HCT116 (cell line): ENCODE measurements around the gene ABCC1. TPM values are rescaled to one million over a fixed set of nuclear protein-coding genes. Genes with fewer than 3 reads are reported as not detected.

Source experiments
- ATAC-seq: fragments of 200-7000 bp; cut with Tn5 transposase; 2 replicates; pipeline ENCODE4 v1.9.1; 2020; ENCODE audit warnings: mild to moderate bottlenecking, moderate library complexity
- BruUV-seq: library from RNA; stranded (reverse); fragments of 400-500 nt; replicated peaks from 2 replicates; lab custom pipeline; 2021; lab: Mats Ljungman, UMichigan
- CTCF ChIA-PET: fragments of 300-600 bp; sonication (Branson Sonifier 250); formaldehyde crosslinking; loops from one replicate; lab custom pipeline; 2021; ENCODE audit warnings: antibody characterized with exemption; lab: Charles Lee
- POLR2A ChIA-PET: fragments of 300-600, 350-600 bp; sonication (Branson Sonifier 250); formaldehyde crosslinking; loops from one replicate; lab custom pipeline; 2021; ENCODE audit warnings: antibody characterized with exemption; lab: Charles Lee
- RAD21 ChIA-PET, 2 experiments: fragments of 300-600 bp; sonication (Branson Sonifier 250); formaldehyde crosslinking; loops; one replicate each; lab custom pipeline; 2023; ENCODE audit warnings: low total read pairs in 2 of 2; ENCODE audit not compliant: uncharacterized antibody in 2 of 2, unreplicated experiment in 2 of 2, low non-redundant PET in 1 of 2; lab: Charles Lee
- DNase-seq: peaks from one replicate; pipeline ENCODE4 v3.0.0-alpha.2; 2010; ENCODE audit warnings: low read depth, low spot score
- H2AFZ ChIP-seq: fragments of 200-600 bp; shearing (Covaris generic), sonication (generic); 2 replicates; pipeline ENCODE4 v1.6.1; 2017; ENCODE audit warnings: low read depth, mixed run types, mixed read lengths, antibody characterized with exemption, low read length; ENCODE audit not compliant: poor library complexity, severe bottlenecking
- H3K27ac ChIP-seq: 2 replicates; pipeline ENCODE4 v1.5.1; 2012; ENCODE audit warnings: low read depth, low read length
- H3K27me3 ChIP-seq: fragments of 200-600 bp; sonication (generic); 2 replicates; pipeline ENCODE4 v1.6.1; 2016; ENCODE audit warnings: mixed run types, low read length, mixed read lengths; ENCODE audit not compliant: insufficient read depth
- H3K36me3 ChIP-seq, 2 experiments: fragments of 200-500 bp in 1 of 2; fragments of 200-600 bp in 1 of 2; sonication (Bioruptor generic) in 1 of 2; sonication (generic) in 1 of 2; 2 replicates each; pipeline versions ENCODE4 v1.5.1 to v1.6.1; 2014 to 2016; ENCODE audit warnings: low read length in 2 of 2, inconsistent platforms in 1 of 2, mixed read lengths in 1 of 2, mixed run types in 1 of 2; ENCODE audit not compliant: insufficient read depth in 2 of 2, control insufficient read depth in 1 of 2
- H3K4me1 ChIP-seq, 2 experiments: fragments of 200-600 bp in 1 of 2; sonication (generic) in 1 of 2; 2 replicates each; pipeline versions ENCODE4 v1.5.1 to v1.6.1; 2012 to 2017; ENCODE audit warnings: low read length in 2 of 2, inconsistent platforms in 1 of 2, mild to moderate bottlenecking in 1 of 2, mixed read lengths in 1 of 2, mixed run types in 1 of 2, moderate library complexity in 1 of 2; ENCODE audit not compliant: insufficient read depth in 2 of 2, control insufficient read depth in 1 of 2
- H3K4me2 ChIP-seq: fragments of 200-600 bp; sonication (generic); 2 replicates; pipeline ENCODE4 v1.6.1; 2017; ENCODE audit warnings: mixed run types, low read length, mixed read lengths
- H3K4me3 ChIP-seq, 2 experiments: fragments of 200-600 bp in 1 of 2; sonication (generic) in 1 of 2; replicated peaks in 1 of 2; 2 replicates each; pipeline ENCODE4 v1.5.1; 2011 to 2016; ENCODE audit warnings: low read length in 2 of 2, control low read depth in 1 of 2, low read depth in 1 of 2, mild to moderate bottlenecking in 1 of 2, mixed read lengths in 1 of 2, mixed run types in 1 of 2
- H3K79me2 ChIP-seq: fragments of 200-600 bp; sonication (generic); 2 replicates; pipeline ENCODE4 v1.6.1; 2017; ENCODE audit warnings: mild to moderate bottlenecking, mixed run types, low read length, moderate library complexity, mixed read lengths; ENCODE audit not compliant: insufficient read depth
- H3K9ac ChIP-seq: fragments of 200-600 bp; sonication (generic); 2 replicates; pipeline ENCODE4 v1.6.1; 2016; ENCODE audit warnings: low read length, mixed read lengths
- H3K9me2 ChIP-seq: fragments of 200-600 bp; sonication (generic), shearing (Covaris generic); 2 replicates; pipeline ENCODE4 v1.6.1; 2017; ENCODE audit warnings: mixed run types, mild to moderate bottlenecking, moderate library complexity; ENCODE audit not compliant: insufficient read depth
- H3K9me3 ChIP-seq, 2 experiments: fragments of 200-500 bp in 1 of 2; fragments of 200-600 bp in 1 of 2; sonication (Bioruptor generic) in 1 of 2; sonication (generic) in 1 of 2; 2 replicates each; pipeline ENCODE4 v1.6.1; 2014 to 2017; ENCODE audit warnings: low read length in 2 of 2, mixed read lengths in 2 of 2, inconsistent platforms in 1 of 2, low read depth in 1 of 2, mild to moderate bottlenecking in 1 of 2, mixed run types in 1 of 2, moderate library complexity in 1 of 2; ENCODE audit not compliant: control insufficient read depth in 1 of 2, insufficient read depth in 1 of 2
- H4K20me1 ChIP-seq: fragments of 200-600 bp; sonication (generic), shearing (Covaris generic); 2 replicates; pipeline ENCODE4 v1.6.1; 2017; ENCODE audit warnings: mixed run types, mild to moderate bottlenecking, moderate library complexity; ENCODE audit not compliant: insufficient read depth
- CBX3 ChIP-seq: IDR thresholded peaks from 2 replicates; pipeline ENCODE4 v1.6.1; 2012; ENCODE audit warnings: low read depth
- CEBPB ChIP-seq: IDR thresholded peaks from 2 replicates; pipeline ENCODE4 v1.6.1; 2012; ENCODE audit warnings: low read depth
- EGR1 ChIP-seq: IDR thresholded peaks from 2 replicates; pipeline ENCODE4 v1.6.1; 2012; ENCODE audit warnings: low read depth
- EZH2phosphoT487 ChIP-seq: fragments of 200-600 bp; IDR thresholded peaks from 2 replicates; pipeline ENCODE4 v1.6.1; 2018; ENCODE audit warnings: antibody characterized with exemption, borderline replicate concordance
- JUND ChIP-seq: IDR thresholded peaks from 2 replicates; pipeline ENCODE4 v1.6.1; 2012
- POLR2A ChIP-seq: IDR thresholded peaks from 2 replicates; pipeline ENCODE4 v1.7.0; 2011; ENCODE audit warnings: borderline replicate concordance; ENCODE audit not compliant: insufficient read depth, insufficient read length; ENCODE audit errors: extremely low read depth
- SIN3A ChIP-seq: IDR thresholded peaks from 2 replicates; pipeline ENCODE4 v1.6.1; 2012; ENCODE audit warnings: low read depth
- YY1 ChIP-seq: IDR thresholded peaks from 2 replicates; pipeline ENCODE4 v1.6.1; 2011; ENCODE audit warnings: low read length, low read depth, moderate library complexity, mild to moderate bottlenecking; ENCODE audit not compliant: insufficient replicate concordance; ENCODE audit errors: extremely low read depth
- intact Hi-C: fragments of 100-400 bp; cut with micrococcal nuclease; formaldehyde crosslinking; loops from 2 replicates; pipeline ENCODE4 v1.10.0; 2022
- total RNA-seq: library from RNA; stranded (reverse); gene quantifications from one replicate; pipeline ENCODE4 v1.2.1, GENCODE V29; 2021; ENCODE audit not compliant: unreplicated experiment
- TF ChIP-seq, protein P1 (sequence below), 3 experiments: fragments of 200-600 bp in 1 of 3; sonication (generic) in 1 of 3; IDR thresholded peaks in 2 of 3; conservative IDR thresholded peaks in 1 of 3; 2 replicates each; pipeline ENCODE4 v1.5.1; 2012 to 2017; ENCODE audit warnings: low read depth in 2 of 3, low read length in 2 of 3, antibody characterized with exemption in 1 of 3, borderline replicate concordance in 1 of 3, control low read depth in 1 of 3, mild to moderate bottlenecking in 1 of 3, mixed read lengths in 1 of 3, mixed run types in 1 of 3, moderate library complexity in 1 of 3; ENCODE audit not compliant: insufficient read depth in 1 of 3
- TF ChIP-seq, protein P2 (sequence below): IDR thresholded peaks from 2 replicates; pipeline ENCODE4 v1.6.1; 2011; ENCODE audit warnings: mild to moderate bottlenecking, low read length, moderate library complexity; ENCODE audit not compliant: insufficient replicate concordance; ENCODE audit errors: extremely low read depth

ABCC1 gene
- total RNA-seq, 1 experiment from 2014 or later = 61.9 TPM

DNA sequence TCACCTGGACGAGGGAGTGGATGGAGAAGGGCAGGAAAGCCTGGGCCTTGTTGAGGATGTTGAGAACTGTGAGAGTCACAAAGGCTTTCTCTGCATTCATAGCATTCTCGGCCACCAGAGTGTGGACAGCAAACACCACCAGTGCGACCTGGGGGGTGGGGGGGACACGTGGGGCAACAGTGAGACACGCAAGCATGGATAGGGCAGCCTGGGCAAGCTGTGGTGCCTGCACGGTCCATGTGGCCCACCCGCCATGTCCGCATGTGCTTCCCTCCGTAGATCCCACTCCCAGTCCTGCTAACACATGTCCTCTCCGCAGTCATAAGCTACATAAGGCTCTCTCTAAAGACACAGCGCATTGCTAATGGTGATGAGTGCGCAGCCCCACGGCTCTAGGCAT lies 239.4 kb downstream of the ABCC1 start:
- intact Hi-C loops = no loop called here

More for the DNA sequence above, 239.4 kb downstream of the ABCC1 start:
- ChIA-PET CTCF (no interaction called here), RAD21 (no interaction called here), POLR2A (no interaction called here)
- H3K27me3 ChIP-seq = no peaks in the 10 kb centered on the region
- H3K27ac ChIP-seq = no peak overlapping the region
- H3K9me3 ChIP-seq = no peaks in the 10 kb centered on the region
- H3K9me2 ChIP-seq = no peaks in the 10 kb centered on the region
- no peak for ATAC-seq
- H3K36me3 ChIP-seq = no peaks in the 10 kb centered on the region
- H3K4me2 ChIP-seq = no peak overlapping the region
- H4K20me1 ChIP-seq = no peaks in the 10 kb centered on the region
- H3K4me3 ChIP-seq = no peak overlapping the region
- H3K4me1 ChIP-seq = no peaks in the 10 kb centered on the region
- H2AFZ ChIP-seq = no peak overlapping the region
- H3K79me2 ChIP-seq = no peaks in the 10 kb centered on the region
- BruUV-seq = no TSS peak
- DNase-seq = no peak
- TF ChIP-seq, protein P1, sequence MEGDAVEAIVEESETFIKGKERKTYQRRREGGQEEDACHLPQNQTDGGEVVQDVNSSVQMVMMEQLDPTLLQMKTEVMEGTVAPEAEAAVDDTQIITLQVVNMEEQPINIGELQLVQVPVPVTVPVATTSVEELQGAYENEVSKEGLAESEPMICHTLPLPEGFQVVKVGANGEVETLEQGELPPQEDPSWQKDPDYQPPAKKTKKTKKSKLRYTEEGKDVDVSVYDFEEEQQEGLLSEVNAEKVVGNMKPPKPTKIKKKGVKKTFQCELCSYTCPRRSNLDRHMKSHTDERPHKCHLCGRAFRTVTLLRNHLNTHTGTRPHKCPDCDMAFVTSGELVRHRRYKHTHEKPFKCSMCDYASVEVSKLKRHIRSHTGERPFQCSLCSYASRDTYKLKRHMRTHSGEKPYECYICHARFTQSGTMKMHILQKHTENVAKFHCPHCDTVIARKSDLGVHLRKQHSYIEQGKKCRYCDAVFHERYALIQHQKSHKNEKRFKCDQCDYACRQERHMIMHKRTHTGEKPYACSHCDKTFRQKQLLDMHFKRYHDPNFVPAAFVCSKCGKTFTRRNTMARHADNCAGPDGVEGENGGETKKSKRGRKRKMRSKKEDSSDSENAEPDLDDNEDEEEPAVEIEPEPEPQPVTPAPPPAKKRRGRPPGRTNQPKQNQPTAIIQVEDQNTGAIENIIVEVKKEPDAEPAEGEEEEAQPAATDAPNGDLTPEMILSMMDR (IDR thresholded peaks at IDR 0.05 in 2 of 3, conservative IDR thresholded peaks at IDR 0.05 in 1 of 3; ENCODE audit: borderline replicate concordance in 1 of 3, insufficient read depth in 1 of 3, low read depth in 2 of 3, low read length in 2 of 3) = no peak
- TF ChIP-seq POLR2A (no peak), SIN3A (no peak), JUND (no peak), CBX3 (no peak), YY1 (no peak), EZH2phosphoT487 (no peak), EGR1 (no peak), CEBPB (no peak)
- TF ChIP-seq, protein P2, sequence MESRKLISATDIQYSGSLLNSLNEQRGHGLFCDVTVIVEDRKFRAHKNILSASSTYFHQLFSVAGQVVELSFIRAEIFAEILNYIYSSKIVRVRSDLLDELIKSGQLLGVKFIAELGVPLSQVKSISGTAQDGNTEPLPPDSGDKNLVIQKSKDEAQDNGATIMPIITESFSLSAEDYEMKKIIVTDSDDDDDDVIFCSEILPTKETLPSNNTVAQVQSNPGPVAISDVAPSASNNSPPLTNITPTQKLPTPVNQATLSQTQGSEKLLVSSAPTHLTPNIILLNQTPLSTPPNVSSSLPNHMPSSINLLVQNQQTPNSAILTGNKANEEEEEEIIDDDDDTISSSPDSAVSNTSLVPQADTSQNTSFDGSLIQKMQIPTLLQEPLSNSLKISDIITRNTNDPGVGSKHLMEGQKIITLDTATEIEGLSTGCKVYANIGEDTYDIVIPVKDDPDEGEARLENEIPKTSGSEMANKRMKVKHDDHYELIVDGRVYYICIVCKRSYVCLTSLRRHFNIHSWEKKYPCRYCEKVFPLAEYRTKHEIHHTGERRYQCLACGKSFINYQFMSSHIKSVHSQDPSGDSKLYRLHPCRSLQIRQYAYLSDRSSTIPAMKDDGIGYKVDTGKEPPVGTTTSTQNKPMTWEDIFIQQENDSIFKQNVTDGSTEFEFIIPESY = no peak
- no peak overlapping the region for H3K9ac ChIP-seq
